GM23338 (cell line): ENCODE data around the gene STARD13.

ENCODE experiments used
- CREB1 ChIP-seq: fragments of 250-450 bp; sonication (Bioruptor Pico); IDR thresholded peaks from 2 replicates; pipeline ENCODE4 v1.5.0; 2020; ENCODE audit warnings: low read depth, mild to moderate bottlenecking, moderate library complexity
- CTCF ChIP-seq, 2 experiments: fragments of 200-600 bp in 1 of 2; sonication (generic) in 1 of 2; conservative IDR thresholded peaks; 2 replicates each; pipeline versions ENCODE4 v1.5.1 to v1.6.1; 2016 to 2017; ENCODE audit warnings: antibody characterized with exemption in 2 of 2, low read depth in 2 of 2, mild to moderate bottlenecking in 2 of 2, moderate library complexity in 1 of 2
- EZH2 ChIP-seq: fragments of 200-600 bp; sonication (generic); IDR thresholded peaks from one replicate; pipeline ENCODE4 v1.8.0; 2017; ENCODE audit warnings: antibody characterized with exemption, mild to moderate bottlenecking, low read depth; ENCODE audit not compliant: unreplicated experiment
- EZH2phosphoT487 ChIP-seq: fragments of 200-600 bp; sonication (generic); IDR thresholded peaks from one replicate; pipeline ENCODE4 v1.8.1; 2018; ENCODE audit warnings: antibody characterized with exemption; ENCODE audit not compliant: unreplicated experiment
- JUNB ChIP-seq: IDR thresholded peaks from one replicate; pipeline ENCODE4 v1.6.1; 2016; ENCODE audit warnings: antibody characterized with exemption; ENCODE audit not compliant: unreplicated experiment
- NANOG ChIP-seq: IDR thresholded peaks from 2 replicates; pipeline ENCODE4 v1.6.1; 2016; ENCODE audit warnings: antibody characterized with exemption, borderline replicate concordance
- POLR2AphosphoS5 ChIP-seq: IDR thresholded peaks from 2 replicates; pipeline ENCODE4 v1.6.1; 2016; ENCODE audit warnings: antibody characterized with exemption, low read depth
- REST ChIP-seq: IDR thresholded peaks from one replicate; pipeline ENCODE4 v1.6.1; 2018; ENCODE audit warnings: antibody characterized with exemption; ENCODE audit not compliant: unreplicated experiment
- STAT1 ChIP-seq: IDR thresholded peaks from one replicate; pipeline ENCODE4 v1.6.1; 2016; ENCODE audit warnings: antibody characterized with exemption; ENCODE audit not compliant: unreplicated experiment
- ZNF114 ChIP-seq: fragments of 250-450 bp; sonication (Bioruptor Pico); IDR thresholded peaks from 2 replicates; pipeline ENCODE4 v1.5.0; 2020; ENCODE audit warnings: mild to moderate bottlenecking, moderate library complexity
- TF ChIP-seq, protein P1 (sequence below): IDR thresholded peaks from 2 replicates; pipeline ENCODE4 v1.6.1; 2016; ENCODE audit warnings: antibody characterized with exemption
- TF ChIP-seq, protein P2 (sequence below): fragments of 250-450 bp; sonication (Bioruptor Pico); IDR thresholded peaks from 2 replicates; pipeline ENCODE4 v1.5.0; 2020; ENCODE audit warnings: mild to moderate bottlenecking, moderate library complexity

- TF ChIP-seq EZH2 (no peak), CTCF (conservative IDR thresholded peaks at IDR 0.05; ENCODE audit: low read depth in 2 of 2) (no peak), REST (no peak), EZH2phosphoT487 (no peak), POLR2AphosphoS5 (no peak), NANOG (no peak), JUNB (no peak), CREB1 (no peak), ZNF114 (CRISPR knock-in tag) (no peak), STAT1 (no peak)
- TF ChIP-seq, protein P1, sequence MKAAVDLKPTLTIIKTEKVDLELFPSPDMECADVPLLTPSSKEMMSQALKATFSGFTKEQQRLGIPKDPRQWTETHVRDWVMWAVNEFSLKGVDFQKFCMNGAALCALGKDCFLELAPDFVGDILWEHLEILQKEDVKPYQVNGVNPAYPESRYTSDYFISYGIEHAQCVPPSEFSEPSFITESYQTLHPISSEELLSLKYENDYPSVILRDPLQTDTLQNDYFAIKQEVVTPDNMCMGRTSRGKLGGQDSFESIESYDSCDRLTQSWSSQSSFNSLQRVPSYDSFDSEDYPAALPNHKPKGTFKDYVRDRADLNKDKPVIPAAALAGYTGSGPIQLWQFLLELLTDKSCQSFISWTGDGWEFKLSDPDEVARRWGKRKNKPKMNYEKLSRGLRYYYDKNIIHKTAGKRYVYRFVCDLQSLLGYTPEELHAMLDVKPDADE: no peak
- TF ChIP-seq, protein P2, sequence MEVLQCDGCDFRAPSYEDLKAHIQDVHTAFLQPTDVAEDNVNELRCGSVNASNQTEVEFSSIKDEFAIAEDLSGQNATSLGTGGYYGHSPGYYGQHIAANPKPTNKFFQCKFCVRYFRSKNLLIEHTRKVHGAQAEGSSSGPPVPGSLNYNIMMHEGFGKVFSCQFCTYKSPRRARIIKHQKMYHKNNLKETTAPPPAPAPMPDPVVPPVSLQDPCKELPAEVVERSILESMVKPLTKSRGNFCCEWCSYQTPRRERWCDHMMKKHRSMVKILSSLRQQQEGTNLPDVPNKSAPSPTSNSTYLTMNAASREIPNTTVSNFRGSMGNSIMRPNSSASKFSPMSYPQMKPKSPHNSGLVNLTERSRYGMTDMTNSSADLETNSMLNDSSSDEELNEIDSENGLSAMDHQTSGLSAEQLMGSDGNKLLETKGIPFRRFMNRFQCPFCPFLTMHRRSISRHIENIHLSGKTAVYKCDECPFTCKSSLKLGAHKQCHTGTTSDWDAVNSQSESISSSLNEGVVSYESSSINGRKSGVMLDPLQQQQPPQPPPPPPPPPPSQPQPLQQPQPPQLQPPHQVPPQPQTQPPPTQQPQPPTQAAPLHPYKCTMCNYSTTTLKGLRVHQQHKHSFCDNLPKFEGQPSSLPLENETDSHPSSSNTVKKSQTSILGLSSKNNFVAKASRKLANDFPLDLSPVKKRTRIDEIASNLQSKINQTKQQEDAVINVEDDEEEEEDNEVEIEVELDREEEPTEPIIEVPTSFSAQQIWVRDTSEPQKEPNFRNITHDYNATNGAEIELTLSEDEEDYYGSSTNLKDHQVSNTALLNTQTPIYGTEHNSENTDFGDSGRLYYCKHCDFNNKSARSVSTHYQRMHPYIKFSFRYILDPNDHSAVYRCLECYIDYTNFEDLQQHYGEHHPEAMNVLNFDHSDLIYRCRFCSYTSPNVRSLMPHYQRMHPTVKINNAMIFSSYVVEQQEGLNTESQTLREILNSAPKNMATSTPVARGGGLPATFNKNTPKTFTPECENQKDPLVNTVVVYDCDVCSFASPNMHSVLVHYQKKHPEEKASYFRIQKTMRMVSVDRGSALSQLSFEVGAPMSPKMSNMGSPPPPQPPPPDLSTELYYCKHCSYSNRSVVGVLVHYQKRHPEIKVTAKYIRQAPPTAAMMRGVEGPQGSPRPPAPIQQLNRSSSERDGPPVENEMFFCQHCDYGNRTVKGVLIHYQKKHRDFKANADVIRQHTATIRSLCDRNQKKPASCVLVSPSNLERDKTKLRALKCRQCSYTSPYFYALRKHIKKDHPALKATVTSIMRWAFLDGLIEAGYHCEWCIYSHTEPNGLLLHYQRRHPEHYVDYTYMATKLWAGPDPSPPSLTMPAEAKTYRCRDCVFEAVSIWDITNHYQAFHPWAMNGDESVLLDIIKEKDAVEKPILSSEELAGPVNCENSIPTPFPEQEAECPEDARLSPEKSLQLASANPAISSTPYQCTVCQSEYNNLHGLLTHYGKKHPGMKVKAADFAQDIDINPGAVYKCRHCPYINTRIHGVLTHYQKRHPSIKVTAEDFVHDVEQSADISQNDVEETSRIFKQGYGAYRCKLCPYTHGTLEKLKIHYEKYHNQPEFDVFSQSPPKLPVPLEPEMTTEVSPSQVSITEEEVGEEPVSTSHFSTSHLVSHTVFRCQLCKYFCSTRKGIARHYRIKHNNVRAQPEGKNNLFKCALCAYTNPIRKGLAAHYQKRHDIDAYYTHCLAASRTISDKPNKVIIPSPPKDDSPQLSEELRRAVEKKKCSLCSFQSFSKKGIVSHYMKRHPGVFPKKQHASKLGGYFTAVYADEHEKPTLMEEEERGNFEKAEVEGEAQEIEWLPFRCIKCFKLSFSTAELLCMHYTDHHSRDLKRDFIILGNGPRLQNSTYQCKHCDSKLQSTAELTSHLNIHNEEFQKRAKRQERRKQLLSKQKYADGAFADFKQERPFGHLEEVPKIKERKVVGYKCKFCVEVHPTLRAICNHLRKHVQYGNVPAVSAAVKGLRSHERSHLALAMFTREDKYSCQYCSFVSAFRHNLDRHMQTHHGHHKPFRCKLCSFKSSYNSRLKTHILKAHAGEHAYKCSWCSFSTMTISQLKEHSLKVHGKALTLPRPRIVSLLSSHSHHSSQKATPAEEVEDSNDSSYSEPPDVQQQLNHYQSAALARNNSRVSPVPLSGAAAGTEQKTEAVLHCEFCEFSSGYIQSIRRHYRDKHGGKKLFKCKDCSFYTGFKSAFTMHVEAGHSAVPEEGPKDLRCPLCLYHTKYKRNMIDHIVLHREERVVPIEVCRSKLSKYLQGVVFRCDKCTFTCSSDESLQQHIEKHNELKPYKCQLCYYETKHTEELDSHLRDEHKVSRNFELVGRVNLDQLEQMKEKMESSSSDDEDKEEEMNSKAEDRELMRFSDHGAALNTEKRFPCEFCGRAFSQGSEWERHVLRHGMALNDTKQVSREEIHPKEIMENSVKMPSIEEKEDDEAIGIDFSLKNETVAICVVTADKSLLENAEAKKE (CRISPR knock-in tag): no peak
These were observed 38.4 kb upstream of the STARD13 start for GRCh38 chr13:33323801-33324510.
